Fibroblast of the aortic adventitia (primary cell): Measurements from ENCODE around the gene CNTN2. TPM values are rescaled to one million over a fixed set of nuclear protein-coding genes. Genes with fewer than 3 reads are reported as not detected.

Source experiments
- DNase-seq: peaks from one replicate; pipeline ENCODE4 v3.0.0-alpha.2; 2010; ENCODE audit warnings: low read depth
- H3K4me3 ChIP-seq: 2 replicates; pipeline ENCODE4 v1.5.1; 2011; ENCODE audit warnings: low read depth, mild to moderate bottlenecking, control low read depth, low read length, moderate library complexity
- CTCF ChIP-seq: IDR thresholded peaks from 2 replicates; pipeline ENCODE4 v1.5.1; 2011; ENCODE audit warnings: mild to moderate bottlenecking, low read length, control low read depth, inconsistent platforms; ENCODE audit not compliant: insufficient read depth
- total RNA-seq: library from RNA; depleted of rRNA; stranded (reverse); fragments of >200 nt; gene quantifications from 2 replicates; pipeline ENCODE4 v1.2.3, GENCODE V29; 2012; ENCODE audit warnings: low replicate concordance

CNTN2 gene
- total RNA-seq, 1 donor, result not detected

DNA sequence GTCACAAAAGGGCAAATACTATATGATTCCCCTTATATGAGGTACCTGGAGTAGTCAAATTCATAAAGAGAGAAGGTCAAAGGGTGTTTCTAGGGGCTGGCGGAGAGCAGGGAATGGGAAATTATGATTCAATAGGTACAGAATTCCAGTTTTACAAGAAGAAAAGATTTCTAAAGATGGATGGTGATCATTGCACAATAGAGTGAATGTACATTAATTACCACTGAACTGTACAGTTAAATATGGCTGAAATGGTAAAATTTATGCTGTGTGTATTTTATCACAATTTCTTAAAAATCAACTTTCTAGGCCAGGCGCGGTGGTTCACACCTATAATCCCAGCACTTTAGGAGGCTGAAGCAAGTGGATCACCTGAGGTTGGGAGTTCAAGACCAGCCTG lies 59.4 kb downstream of the CNTN2 start:
- no peak for DNase-seq
- no peak for TF ChIP-seq CTCF
- H3K4me3 ChIP-seq, result no peak overlapping the region

DNA sequence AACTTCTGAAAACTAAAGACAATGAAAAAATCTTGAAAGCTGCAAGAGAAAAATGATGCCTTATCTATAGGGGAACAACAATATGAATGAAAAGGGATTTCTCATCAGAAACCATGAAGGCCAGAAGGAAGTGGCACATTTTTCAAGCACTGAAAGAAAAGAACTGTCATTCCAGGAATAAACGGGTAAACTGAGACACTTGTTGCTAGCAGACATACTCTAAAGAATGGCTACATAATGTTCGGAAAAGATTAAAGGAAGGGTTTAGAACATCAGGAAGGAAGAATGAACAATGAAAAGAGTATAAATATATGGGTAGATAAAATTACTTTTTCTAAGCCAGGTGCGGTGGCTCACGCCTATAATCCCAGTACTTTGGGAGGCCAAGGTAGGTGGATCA lies 64.3 kb downstream of the CNTN2 start:
- DNase-seq, result no peak
- H3K4me3 ChIP-seq, result no peak overlapping the region
- no peak for TF ChIP-seq CTCF

DNA sequence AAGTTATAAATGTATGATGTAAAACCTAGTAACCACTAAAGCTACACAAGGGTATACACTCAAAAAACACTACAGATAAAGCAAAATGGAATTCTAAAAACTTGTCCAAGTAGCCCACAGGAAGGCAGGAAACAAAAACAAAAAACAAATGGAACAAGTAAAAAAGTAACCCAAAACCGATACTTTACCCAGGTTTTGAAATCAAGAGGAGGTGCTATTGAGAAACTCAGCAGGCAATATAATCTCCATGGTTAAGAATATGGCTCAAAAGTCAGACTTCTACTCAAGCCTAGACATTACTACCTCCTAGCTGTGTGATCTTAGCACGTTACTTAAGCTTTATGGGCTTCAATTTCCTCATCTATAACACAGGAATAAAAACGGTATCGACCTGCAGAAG lies 65.5 kb downstream of the CNTN2 start:
- TF ChIP-seq CTCF, result no peak
- DNase-seq, result no peak
- H3K4me3 ChIP-seq, result no peak overlapping the region

GRCh38 chr1:205109269-205109668 lies 66.3 kb downstream of the CNTN2 start:
- H3K4me3 ChIP-seq, result no peak overlapping the region
- TF ChIP-seq CTCF, result no peak
- no peak for DNase-seq

DNA sequence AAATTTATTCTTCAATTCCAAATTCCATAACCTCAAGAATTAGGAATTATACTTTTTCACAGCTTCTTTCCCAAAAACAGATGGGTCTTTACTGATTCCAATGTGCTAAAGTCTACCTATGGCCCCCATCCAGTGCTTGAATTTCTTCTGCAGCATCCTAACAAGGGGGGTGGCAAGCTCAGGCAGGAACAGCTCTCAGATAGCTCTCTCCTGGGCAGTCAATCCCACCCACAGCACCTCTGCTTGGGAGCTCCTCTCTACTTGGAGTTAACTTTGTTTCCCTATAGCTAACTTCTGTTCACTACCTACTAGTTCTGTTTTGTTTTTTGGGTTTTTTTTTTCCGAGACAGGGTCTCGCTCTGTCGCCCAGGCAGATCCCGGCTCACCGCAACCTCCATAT lies 66.7 kb downstream of the CNTN2 start:
- no peak overlapping the region for H3K4me3 ChIP-seq
- no peak for DNase-seq
- no peak for TF ChIP-seq CTCF

DNA sequence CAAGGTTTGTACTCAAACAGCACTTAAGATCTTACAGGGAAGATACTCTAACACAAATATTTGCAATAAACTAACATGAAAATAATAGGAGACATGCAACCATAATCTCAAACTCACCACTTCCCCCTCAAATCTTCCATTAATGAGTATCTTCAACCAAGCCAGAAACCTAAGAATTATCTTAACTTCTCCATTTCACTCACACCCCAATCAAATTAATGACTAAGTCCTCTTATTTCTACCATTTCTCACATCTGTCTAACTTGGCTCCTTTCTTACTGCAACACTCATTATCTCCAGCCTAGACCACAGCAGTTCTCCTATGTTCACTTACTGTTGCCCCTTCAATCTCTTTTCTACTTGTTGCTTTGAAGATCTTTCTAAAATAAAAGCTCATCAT lies 68.3 kb downstream of the CNTN2 start:
- TF ChIP-seq CTCF, result no peak
- DNase-seq, result no peak
- H3K4me3 ChIP-seq, result no peak overlapping the region

DNA sequence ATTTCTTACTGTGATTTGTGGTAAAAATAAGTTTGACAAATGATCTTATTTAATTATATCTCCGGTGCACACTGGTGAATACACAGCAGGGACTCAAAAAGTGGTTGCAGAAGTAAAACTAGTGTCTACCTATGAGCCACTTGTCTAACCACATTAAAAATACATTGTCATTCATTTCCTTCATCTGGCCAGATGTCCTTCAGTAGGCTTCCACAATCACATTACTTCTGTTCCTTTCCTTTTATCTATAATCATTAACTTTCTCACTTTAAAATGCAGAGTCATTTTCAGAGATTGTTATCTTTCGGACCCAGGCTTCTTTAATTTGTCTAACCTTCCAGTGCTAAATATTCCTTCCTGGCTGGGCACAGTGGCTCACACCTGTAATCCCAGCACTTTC lies 75.7 kb downstream of the CNTN2 start:
- no peak for TF ChIP-seq CTCF
- DNase-seq, result no peak
- no peak overlapping the region for H3K4me3 ChIP-seq
